Stimulated activated CD4-positive, alpha-beta T cell treated with anti-CD3 and anti-CD28 coated beads, TNF-alpha, amount 100 ng/mL, for 24 hours (primary cell): ENCODE results near the gene VWC2L.

Experiments
- DNase-seq, 3 experiments: peaks; one replicate each; pipeline ENCODE4 v3.0.0-alpha.2; 2020; ENCODE audit warnings: low read depth in 3 of 3

The VWC2L gene

GRCh38 chr2:214591366-214591765 is 180.5 kb downstream of the VWC2L start:
- no peak for DNase-seq

DNA sequence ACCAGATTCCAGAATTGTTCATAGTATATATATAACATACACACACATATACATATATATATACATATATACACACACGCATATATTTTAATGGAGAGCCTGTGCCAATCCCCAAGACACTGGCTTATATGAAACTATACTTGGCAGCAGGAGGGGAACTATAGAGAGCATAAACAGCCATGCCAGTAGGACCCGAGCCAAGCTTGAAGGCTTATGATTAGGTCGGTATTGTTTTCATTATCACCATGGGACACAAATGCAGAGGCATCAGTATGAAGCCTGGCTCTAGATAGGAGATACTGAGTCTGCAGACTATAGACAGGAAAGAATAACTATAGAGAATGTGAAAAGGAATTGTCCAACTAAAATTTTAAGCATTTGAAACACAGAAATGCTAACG is 181.2 kb downstream of the VWC2L start:
- no peak for DNase-seq

DNA sequence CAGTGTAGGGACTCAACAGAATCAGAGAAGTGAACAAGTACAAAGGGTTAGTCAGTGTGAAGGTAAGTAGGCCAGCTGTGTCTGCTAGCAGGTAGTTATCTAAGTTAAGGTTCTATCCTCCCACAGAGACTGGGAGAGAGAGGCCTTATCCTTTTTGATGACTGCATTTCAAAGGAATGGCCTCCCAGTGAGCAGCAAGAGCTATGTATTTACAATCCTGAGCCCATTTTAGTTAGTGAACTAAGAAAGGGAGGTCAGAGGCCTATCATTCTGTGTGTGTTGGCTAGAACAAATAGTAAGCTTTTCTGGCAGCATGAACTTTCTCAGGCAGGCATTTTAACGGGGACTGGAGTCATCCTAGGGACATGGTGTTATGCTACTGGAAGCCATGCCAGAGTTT is 182.9 kb downstream of the VWC2L start:
- no peak for DNase-seq

- no peak for DNase-seq
Observed at GRCh38 chr2:214601852-214602633, 191.2 kb downstream of the VWC2L start.

DNA sequence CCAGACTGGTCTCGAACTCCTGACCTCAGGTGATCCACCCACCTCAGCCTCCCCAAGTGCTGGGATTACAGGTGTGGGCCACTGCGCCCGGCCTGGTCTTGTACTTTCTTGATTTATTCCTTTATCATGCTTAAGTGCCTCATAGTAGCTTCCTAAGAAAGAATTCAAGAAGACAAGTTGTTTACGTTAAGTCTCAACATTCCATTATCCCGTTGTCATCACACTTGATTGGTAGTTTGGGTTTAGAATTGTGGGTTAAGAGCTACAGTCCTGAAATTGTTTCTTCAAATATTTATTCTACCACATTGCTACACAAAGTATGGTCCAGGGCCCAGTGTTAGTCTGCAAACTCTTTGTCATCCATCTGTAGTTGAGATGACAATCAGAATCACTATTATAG is 194.0 kb downstream of the VWC2L start:
- DNase-seq = no peak

GRCh38 chr2:214607051-214607450 is 196.2 kb downstream of the VWC2L start:
- no peak for DNase-seq

DNA sequence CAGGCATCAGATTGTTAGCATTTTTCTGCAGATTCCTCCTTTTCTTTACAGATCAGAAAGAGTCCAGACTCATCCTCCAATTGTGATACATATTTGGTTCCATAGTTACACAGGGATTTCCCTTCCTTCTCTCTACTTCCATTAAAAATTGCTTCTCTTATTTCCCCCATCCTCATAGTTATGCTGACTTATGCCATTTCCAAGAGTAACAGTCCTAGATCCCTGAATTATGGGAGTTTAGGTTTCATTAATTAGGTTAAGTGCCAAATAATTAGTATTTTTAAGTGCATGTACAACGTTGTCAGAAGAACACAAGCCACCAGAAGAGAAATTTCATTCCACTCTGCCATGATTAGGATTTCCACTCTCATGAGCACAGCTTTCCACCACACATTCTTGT is 200.2 kb downstream of the VWC2L start:
- DNase-seq = no peak

- DNase-seq = no peak
Observed at GRCh38 chr2:214624166-214624760, 213.4 kb downstream of the VWC2L start.

DNA sequence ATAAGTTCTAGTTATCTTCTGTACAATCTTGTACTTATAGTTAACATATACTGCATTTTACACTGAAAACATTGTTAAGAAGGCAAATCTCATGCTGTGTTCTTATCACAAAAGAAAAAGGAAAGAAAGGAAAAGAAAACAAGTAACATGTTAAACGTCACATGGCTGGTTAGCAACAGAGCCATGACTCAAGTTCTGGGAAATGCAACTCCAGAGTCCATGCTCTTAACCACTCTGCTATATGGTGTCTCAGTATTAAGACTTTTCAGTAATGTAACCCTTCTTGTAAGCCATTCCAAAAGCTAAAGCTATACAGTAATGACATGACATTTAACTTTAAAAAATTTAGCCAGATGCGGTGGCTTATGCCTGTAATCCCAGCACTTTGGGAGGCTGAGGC is 217.2 kb downstream of the VWC2L start:
- no peak for DNase-seq
